Chondrocyte (in vitro differentiated cells): ENCODE measurements around the gene RIN1. TPM values are rescaled to one million over a fixed set of nuclear protein-coding genes. Genes with fewer than 3 reads are reported as not detected.
"Not testable (repeated sequence)": the region's sequence is repeated elsewhere in the genome, so short reads cannot be mapped to it uniquely, and the experiment has no call there.

ENCODE experiments used
- DNase-seq: peaks from one replicate; pipeline ENCODE4 v3.0.0; 2021; ENCODE audit warnings: mixed read lengths, low spot score
- H3K27ac Mint-ChIP-seq: one replicate; pipeline ENCODE4 v1.8.0; 2021; ENCODE audit warnings: mild to moderate bottlenecking, moderate library complexity, mixed read lengths; ENCODE audit not compliant: unreplicated experiment
- H3K27me3 Mint-ChIP-seq: 2 replicates; pipeline ENCODE4 v1.8.0; 2021; ENCODE audit warnings: low read depth, mixed read lengths
- H3K36me3 Mint-ChIP-seq: 2 replicates; pipeline ENCODE4 v1.8.0; 2021; ENCODE audit warnings: low read depth, mixed read lengths
- H3K4me1 Mint-ChIP-seq: 2 replicates; pipeline ENCODE4 v1.8.0; 2021; ENCODE audit warnings: low read depth, mild to moderate bottlenecking, mixed read lengths
- H3K4me3 Mint-ChIP-seq: one replicate; pipeline ENCODE4 v1.8.0; 2021; ENCODE audit warnings: mild to moderate bottlenecking, moderate library complexity, mixed read lengths; ENCODE audit not compliant: unreplicated experiment
- H3K9me3 Mint-ChIP-seq: 2 replicates; pipeline ENCODE4 v1.8.0; 2021; ENCODE audit warnings: low read depth, mixed read lengths
- total RNA-seq: library from RNA; stranded (reverse); gene quantifications from 3 replicates; pipeline ENCODE4 v1.2.1, GENCODE V29; 2021
- TF ChIP-seq, protein P1 (sequence below): fragments of 200-600 bp; sonication (generic); IDR thresholded peaks from 2 replicates; pipeline ENCODE4 v1.5.0; 2021; ENCODE audit warnings: antibody characterized with exemption, mild to moderate bottlenecking, moderate library complexity

Gene RIN1
- total RNA-seq, 1 donor from 2014 or later = 7.1 TPM

DNA sequence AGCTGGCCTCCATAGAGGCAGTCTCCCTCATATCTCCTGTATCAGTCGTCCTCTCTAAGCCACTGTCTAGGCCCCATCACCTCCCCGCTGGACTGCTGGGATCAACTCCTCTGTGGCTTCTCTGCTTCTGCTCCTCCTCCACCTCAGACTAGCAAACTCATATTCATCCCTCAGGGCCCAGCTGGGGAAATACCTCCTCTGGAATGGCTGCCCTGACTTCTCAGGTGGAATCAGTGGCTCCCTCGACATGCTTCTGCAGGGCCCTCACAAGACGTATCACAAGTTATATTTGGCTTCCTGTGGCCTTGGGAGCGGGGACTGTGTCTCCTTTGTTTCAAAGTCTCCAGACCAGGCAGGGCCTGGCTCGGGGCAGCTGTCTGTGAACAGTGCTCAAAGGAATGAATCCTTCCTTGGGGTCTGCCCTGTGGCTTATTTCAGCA lies 25.3 kb upstream of the RIN1 start:
- no peak overlapping the region for H3K4me3 Mint-ChIP-seq
- peak; percentile 38 for DNase-seq
- no peaks in the 10 kb centered on the region for H3K9me3 Mint-ChIP-seq
- peaks cover 2% of the 10 kb centered on the region for H3K36me3 Mint-ChIP-seq
- H3K27me3 Mint-ChIP-seq = no peaks in the 10 kb centered on the region
- no peaks in the 10 kb centered on the region for H3K4me1 Mint-ChIP-seq
- TF ChIP-seq, protein P1, sequence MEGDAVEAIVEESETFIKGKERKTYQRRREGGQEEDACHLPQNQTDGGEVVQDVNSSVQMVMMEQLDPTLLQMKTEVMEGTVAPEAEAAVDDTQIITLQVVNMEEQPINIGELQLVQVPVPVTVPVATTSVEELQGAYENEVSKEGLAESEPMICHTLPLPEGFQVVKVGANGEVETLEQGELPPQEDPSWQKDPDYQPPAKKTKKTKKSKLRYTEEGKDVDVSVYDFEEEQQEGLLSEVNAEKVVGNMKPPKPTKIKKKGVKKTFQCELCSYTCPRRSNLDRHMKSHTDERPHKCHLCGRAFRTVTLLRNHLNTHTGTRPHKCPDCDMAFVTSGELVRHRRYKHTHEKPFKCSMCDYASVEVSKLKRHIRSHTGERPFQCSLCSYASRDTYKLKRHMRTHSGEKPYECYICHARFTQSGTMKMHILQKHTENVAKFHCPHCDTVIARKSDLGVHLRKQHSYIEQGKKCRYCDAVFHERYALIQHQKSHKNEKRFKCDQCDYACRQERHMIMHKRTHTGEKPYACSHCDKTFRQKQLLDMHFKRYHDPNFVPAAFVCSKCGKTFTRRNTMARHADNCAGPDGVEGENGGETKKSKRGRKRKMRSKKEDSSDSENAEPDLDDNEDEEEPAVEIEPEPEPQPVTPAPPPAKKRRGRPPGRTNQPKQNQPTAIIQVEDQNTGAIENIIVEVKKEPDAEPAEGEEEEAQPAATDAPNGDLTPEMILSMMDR = no peak
- no peak overlapping the region for H3K27ac Mint-ChIP-seq

DNA sequence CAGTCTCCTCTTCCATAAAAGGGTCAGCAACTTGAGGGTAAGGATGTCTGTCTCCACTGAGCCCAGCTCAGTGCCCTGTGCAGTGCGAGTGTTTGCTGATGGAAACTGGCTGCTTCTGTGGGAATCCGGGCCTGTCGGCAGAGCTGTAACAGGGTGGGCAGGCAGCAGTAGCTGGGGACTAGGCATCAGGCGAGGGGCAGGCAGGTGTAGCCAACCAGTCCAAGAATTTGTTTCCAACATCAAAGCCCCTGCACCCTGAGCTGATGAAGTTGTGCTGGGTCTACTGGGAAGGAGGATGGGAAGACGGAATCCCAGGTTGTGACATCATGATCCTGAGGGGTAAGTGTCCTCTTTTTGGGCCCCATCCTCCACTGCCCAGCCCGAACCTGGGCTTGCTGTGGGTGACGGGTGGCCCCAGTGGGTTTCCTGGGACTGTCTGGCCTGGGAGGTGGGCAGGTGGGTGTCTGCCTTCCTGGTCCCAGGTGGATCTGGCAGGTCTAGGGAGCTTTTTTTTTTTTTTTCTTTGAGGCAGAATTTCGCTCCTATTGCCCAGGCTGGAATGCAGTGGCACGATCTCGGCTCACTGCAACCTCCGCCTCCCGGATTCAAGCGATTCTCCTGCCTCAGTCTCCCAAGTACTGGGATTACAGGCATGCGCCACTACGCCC lies 24.3 kb upstream of the RIN1 start:
- Mint-ChIP-seq H3K36me3 (peaks cover 4% of the 10 kb centered on the region), H3K4me1 (no peaks in the 10 kb centered on the region), H3K27me3 (no peaks in the 10 kb centered on the region), H3K27ac (no peak overlapping the region), H3K4me3 (no peak overlapping the region), H3K9me3 (no peaks in the 10 kb centered on the region)
- TF ChIP-seq, protein P1 = no peak
- DNase-seq = peak; percentile 53

DNA sequence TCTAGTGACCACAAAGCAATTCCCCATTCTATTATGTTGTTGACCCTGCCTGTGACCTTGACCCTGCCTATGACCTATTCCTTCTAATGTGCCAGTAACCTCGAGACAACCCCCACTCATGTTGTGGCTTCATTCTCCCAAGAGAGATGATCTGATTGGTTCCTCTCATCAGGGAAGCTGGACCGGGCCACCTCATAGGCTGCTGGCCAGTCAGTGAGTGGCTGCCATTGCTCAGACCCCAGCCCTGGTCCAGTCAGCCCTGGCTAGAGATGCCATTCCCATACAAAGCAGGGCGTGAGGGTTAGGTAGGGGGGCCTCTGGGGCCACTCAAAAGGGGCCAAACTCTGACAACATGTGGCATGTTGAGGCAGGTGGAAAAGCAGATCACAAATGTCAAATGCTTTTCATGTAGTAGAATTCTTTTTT lies 23.4 kb upstream of the RIN1 start:
- H3K4me1 Mint-ChIP-seq = no peaks in the 10 kb centered on the region
- H3K27me3 Mint-ChIP-seq = no peaks in the 10 kb centered on the region
- peaks cover 4% of the 10 kb centered on the region for H3K36me3 Mint-ChIP-seq
- no peak overlapping the region for H3K4me3 Mint-ChIP-seq
- no peak overlapping the region for H3K27ac Mint-ChIP-seq
- DNase-seq = no peak
- no peaks in the 10 kb centered on the region for H3K9me3 Mint-ChIP-seq
- TF ChIP-seq, protein P1 = no peak

DNA sequence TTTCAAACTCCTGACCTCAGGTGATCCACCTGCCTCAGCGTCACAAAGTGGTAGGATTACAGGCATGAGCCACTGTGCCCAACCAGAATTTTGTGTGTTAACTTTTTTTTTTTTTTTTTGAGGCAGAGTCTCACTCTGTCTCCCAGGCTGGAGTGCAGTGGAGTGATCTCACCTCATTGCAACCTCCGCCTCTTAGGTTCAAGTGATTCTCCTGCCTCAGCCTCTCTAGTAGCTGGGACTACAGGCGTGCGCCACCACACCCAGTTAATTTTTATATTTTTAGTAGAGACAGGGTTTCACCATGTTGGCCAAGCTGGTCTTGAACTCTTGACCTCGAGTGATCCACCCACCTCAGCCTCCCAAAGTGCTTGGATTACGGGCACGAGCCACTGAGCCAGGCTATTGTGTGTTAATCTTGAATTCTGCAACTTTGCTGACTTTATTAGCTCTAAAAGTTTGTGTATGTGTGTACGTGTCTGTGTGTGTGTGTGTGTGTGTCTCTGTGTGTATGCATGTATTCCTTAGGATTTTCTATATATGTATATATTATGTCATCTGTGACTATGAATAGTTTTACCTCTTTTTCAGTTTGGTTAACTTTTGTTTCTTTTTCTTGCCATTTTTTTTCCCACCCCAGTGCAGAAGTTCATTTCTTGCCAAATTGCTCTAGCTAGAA lies 14.5 kb upstream of the RIN1 start:
- H3K27ac Mint-ChIP-seq, H3K27me3 Mint-ChIP-seq, H3K9me3 Mint-ChIP-seq, H3K36me3 Mint-ChIP-seq, H3K4me3 Mint-ChIP-seq, DNase-seq: not testable (repeated sequence)
- H3K4me1 Mint-ChIP-seq = peaks cover 20% of the 10 kb centered on the region

DNA sequence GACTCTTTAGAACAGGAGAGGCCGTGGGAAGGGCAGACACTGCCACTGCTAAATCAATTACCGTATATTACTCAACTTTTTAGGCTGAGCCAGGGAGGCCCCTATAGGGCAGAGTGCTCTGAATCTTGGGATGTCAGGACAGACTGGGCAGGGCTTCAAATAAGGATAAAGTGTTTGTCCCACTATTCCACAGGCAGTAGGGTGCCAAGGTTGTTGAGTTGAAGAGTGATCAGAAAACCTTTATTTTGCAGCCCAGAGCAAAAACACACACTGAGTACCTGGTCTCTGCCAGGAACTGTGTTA lies 12.8 kb upstream of the RIN1 start:
- Mint-ChIP-seq H3K4me3 (no peak overlapping the region), H3K4me1 (peaks cover 37% of the 10 kb centered on the region)

More for the DNA sequence above, 12.8 kb upstream of the RIN1 start:
- DNase-seq = no peak
- Mint-ChIP-seq H3K27ac (no peak overlapping the region), H3K27me3 (no peaks in the 10 kb centered on the region), H3K36me3 (peaks cover 5% of the 10 kb centered on the region), H3K9me3 (no peaks in the 10 kb centered on the region)
- TF ChIP-seq, protein P1 = no peak
